Effector memory CD4-positive, alpha-beta T cell (primary cell): ENCODE measurements around the gene PLCG1.
A peak's percentile ranks its signal among the peaks of the same experiment; 100 is the strongest.

Source experiments
- DNase-seq, 3 donors: peaks; one replicate each; pipeline ENCODE4 v3.0.0-alpha.2; 2020
- H3K27ac ChIP-seq: 2 replicates; pipeline ENCODE4 v1.7.0; 2013; ENCODE audit warnings: mild to moderate bottlenecking, low read length, moderate library complexity; ENCODE audit not compliant: insufficient read depth, poor library complexity, severe bottlenecking
- H3K27me3 ChIP-seq: replicated peaks from 2 replicates; pipeline ENCODE4 v1.7.0; 2013; ENCODE audit warnings: mild to moderate bottlenecking, low read length; ENCODE audit not compliant: insufficient read depth, control insufficient read depth, poor library complexity, severe bottlenecking
- H3K36me3 ChIP-seq: 2 replicates; pipeline ENCODE4 v1.7.0; 2013; ENCODE audit warnings: mild to moderate bottlenecking, low read length, moderate library complexity; ENCODE audit not compliant: control insufficient read depth, insufficient read depth
- H3K4me1 ChIP-seq: 2 replicates; pipeline ENCODE4 v1.7.0; 2013; ENCODE audit warnings: low read length, mild to moderate bottlenecking; ENCODE audit not compliant: control insufficient read depth, insufficient read depth, poor library complexity, severe bottlenecking
- H3K4me3 ChIP-seq: 2 replicates; pipeline ENCODE4 v1.7.0; 2013; ENCODE audit warnings: low read length, low read depth, mild to moderate bottlenecking; ENCODE audit not compliant: insufficient read depth, poor library complexity, severe bottlenecking
- H3K9me3 ChIP-seq: 2 replicates; pipeline ENCODE4 v1.7.0; 2013; ENCODE audit warnings: mild to moderate bottlenecking, low read length, moderate library complexity; ENCODE audit not compliant: control insufficient read depth

Gene PLCG1

GRCh38 chr20:41166201-41167117 is 29.1 kb downstream of the PLCG1 start:
- Histone ChIP-seq H3K27ac (peak overlapping the region; percentile 46), H3K9me3 (no peaks in the 10 kb centered on the region), H3K27me3 (no peaks in the 10 kb centered on the region), H3K4me3 (no peak overlapping the region), H3K36me3 (peaks cover 97% of the 10 kb centered on the region), H3K4me1 (peaks cover 5% of the 10 kb centered on the region)
- no peak for DNase-seq

DNA sequence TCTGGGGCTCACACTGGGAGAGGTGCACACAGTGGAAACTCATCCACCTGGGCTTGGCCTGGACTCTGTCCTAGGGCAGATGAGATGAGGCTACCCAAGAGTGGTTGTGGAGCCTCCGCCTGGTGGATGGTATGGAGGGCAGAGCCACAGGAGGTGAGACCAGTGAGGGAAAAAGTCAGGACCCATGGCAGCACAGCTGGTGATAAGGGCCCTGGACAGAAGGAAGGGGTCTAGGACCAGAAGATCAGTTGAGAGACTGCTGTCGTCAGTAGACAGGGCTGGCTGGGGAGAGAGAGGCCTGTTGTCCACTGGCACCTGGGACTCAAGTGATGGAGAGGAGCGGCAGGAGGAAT is 29.8 kb downstream of the PLCG1 start:
- Histone ChIP-seq H3K27ac (peak overlapping the region; percentile 46), H3K4me3 (no peak overlapping the region), H3K9me3 (no peaks in the 10 kb centered on the region), H3K36me3 (peaks cover 98% of the 10 kb centered on the region), H3K4me1 (no peaks in the 10 kb centered on the region), H3K27me3 (no peaks in the 10 kb centered on the region)
- no peak for DNase-seq

GRCh38 chr20:41167481-41168253 is 30.3 kb downstream of the PLCG1 start:
- peaks cover 99% of the 10 kb centered on the region for H3K36me3 ChIP-seq
- no peaks in the 10 kb centered on the region for H3K27me3 ChIP-seq
- DNase-seq = no peak
- H3K9me3 ChIP-seq = no peaks in the 10 kb centered on the region
- peak overlapping the region; percentile 46 for H3K27ac ChIP-seq
- no peaks in the 10 kb centered on the region for H3K4me1 ChIP-seq
- H3K4me3 ChIP-seq = no peak overlapping the region

- H3K4me1 ChIP-seq = no peaks in the 10 kb centered on the region
- H3K27ac ChIP-seq = peak overlapping the region; percentile 46
- H3K27me3 ChIP-seq = no peaks in the 10 kb centered on the region
- H3K9me3 ChIP-seq = no peaks in the 10 kb centered on the region
- DNase-seq = no peak
- peaks cover 99% of the 10 kb centered on the region for H3K36me3 ChIP-seq
- no peak overlapping the region for H3K4me3 ChIP-seq
Observed at GRCh38 chr20:41168281-41169161, 31.2 kb downstream of the PLCG1 start.

DNA sequence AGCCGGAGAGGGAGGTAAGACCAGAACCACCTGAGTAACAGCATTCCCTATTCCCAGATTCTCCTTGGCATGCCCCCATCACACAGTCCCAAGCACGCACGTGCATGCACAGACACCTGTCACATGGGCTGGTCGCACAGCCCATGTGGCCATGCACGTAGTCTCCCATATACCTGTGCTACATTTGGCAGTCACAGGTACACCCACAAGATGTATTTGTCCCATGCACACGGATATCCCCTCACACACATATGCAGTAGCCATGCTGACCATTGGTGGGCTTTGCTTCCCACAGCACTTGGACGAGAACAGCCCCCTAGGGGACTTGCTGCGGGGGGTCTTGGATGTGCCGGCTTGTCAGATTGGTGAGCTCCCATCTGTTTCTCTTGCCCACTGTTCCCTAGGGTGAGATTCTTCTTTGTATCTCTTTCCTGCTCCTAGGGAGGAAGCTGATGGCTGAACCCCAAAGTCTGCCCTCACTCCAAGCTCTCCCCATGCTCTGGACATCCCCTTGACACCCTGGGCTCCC is 31.9 kb downstream of the PLCG1 start:
- Histone ChIP-seq H3K36me3 (peaks cover 99% of the 10 kb centered on the region), H3K27ac (peak overlapping the region; percentile 29), H3K9me3 (no peaks in the 10 kb centered on the region), H3K4me1 (no peaks in the 10 kb centered on the region), H3K27me3 (no peaks in the 10 kb centered on the region), H3K4me3 (no peak overlapping the region)
- DNase-seq = no peak

DNA sequence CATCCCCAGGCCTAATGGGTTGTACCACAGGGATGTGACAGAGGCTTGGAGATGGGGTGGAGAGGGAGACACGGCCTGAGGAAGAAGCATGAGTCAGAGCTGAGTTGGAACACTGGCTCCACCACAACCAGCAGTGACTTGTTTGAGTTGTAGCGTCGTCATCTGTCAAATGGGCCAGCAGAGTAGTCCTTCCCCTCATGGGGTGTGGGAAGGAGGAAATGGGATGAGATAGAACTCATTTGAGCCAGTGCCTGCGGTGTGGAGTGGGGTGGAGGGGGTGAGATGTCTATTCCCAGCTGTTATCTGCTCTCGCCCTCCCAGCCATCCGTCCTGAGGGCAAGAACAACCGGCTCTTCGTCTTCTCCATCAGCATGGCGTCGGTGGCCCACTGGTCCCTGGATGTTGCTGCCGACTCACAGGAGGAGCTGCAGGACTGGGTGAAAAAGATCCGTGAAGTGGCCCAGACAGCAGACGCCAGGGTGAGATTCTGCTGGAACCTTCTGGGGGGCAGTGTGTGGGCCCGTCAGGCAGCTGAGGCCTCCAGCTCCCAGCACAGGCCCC is 32.5 kb downstream of the PLCG1 start:
- Histone ChIP-seq H3K4me3 (no peak overlapping the region), H3K27ac (peak overlapping the region; percentile 29), H3K4me1 (no peaks in the 10 kb centered on the region), H3K36me3 (peaks cover 99% of the 10 kb centered on the region), H3K9me3 (no peaks in the 10 kb centered on the region), H3K27me3 (no peaks in the 10 kb centered on the region)
- no peak for DNase-seq

- H3K27ac ChIP-seq = peak overlapping the region; percentile 27
- DNase-seq = no peak
- H3K36me3 ChIP-seq = peaks cover 97% of the 10 kb centered on the region
Observed at GRCh38 chr20:41170386-41171105, 33.2 kb downstream of the PLCG1 start.

GRCh38 chr20:41171736-41172295 is 34.5 kb downstream of the PLCG1 start:
- Histone ChIP-seq H3K36me3 (peaks cover 95% of the 10 kb centered on the region), H3K4me1 (no peaks in the 10 kb centered on the region), H3K9me3 (no peaks in the 10 kb centered on the region), H3K27ac (no peak overlapping the region), H3K27me3 (no peaks in the 10 kb centered on the region), H3K4me3 (no peak overlapping the region)
- no peak for DNase-seq

More at GRCh38 chr20:41170386-41171105, 33.2 kb downstream of the PLCG1 start:
- H3K4me3 ChIP-seq = no peak overlapping the region
- no peaks in the 10 kb centered on the region for H3K4me1 ChIP-seq
- H3K9me3 ChIP-seq = no peaks in the 10 kb centered on the region
- no peaks in the 10 kb centered on the region for H3K27me3 ChIP-seq
